HG03095 (cell line): Measurements from ENCODE around the gene IPO4.

Source experiments
- ATAC-seq: cut with Tn5 transposase; IDR thresholded peaks from one replicate; pipeline ENCODE4 v1.9.1; 2021; ENCODE audit warnings: moderate library complexity; ENCODE audit not compliant: unreplicated experiment

IPO4 gene

DNA sequence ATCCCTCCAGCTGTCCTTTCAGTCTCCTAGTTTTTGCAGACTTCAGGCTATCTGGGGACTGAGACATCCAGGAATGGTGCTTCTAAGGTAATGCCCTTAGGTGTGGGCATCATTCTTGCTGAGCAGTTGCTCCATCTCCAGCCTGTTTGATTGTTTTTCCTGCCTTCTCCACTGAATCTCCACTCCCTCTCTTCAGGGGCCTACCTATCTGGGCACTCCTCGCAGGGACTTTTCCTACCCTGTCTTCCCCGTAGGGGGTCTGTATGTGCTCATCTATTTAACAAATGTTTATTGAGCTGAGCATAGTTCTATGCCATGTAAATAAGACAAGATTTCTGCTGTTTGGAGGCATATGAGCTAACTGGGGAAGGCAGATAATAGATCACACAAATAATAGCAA lies 55.6 kb downstream of the IPO4 start:
- ATAC-seq = no peak

DNA sequence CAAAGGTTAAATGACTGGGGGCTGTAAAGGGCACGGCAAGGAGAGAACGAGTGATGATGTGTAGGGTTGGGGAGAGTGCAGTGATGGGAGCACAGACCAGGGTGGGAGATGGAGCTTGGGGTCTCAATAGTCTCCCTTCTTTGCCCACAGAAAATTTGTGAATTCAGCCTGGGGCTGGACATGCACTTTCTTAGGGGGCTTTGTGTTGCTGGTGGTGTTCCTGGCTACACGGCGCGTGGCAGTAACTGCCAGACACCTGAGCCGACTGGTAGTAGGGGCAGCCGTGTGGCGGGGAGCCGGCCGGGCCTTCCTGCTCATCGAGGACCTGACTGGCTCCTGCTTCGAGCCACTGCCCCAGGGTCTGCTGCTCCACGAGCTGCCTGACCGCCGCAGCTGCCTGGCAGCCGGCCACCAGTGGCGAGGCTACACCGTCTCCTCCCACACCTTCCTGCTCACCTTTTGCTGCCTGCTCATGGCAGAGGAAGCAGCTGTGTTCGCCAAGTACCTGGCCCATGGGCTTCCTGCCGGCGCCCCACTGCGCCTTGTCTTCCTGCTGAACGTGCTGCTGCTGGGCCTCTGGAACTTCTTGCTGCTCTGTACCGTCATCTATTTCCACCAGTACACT lies 56.4 kb downstream of the IPO4 start:
- no peak for ATAC-seq

DNA sequence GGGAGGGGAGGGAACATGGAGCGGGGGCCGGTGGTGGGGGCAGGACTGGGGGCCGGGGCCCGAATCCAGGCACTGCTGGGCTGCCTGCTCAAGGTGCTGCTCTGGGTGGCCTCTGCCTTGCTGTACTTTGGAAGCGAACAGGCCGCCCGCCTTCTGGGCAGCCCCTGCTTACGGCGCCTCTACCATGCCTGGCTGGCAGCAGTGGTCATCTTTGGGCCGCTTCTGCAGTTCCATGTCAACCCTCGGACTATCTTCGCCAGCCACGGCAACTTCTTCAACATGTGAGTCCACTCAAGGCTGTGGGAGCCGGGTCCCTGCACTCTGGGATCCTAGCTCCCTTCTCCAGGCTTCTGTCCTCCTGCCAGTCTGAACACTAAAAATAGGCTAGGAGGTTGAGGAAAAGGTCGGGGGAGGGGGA lies 57.1 kb downstream of the IPO4 start:
- ATAC-seq = no peak

DNA sequence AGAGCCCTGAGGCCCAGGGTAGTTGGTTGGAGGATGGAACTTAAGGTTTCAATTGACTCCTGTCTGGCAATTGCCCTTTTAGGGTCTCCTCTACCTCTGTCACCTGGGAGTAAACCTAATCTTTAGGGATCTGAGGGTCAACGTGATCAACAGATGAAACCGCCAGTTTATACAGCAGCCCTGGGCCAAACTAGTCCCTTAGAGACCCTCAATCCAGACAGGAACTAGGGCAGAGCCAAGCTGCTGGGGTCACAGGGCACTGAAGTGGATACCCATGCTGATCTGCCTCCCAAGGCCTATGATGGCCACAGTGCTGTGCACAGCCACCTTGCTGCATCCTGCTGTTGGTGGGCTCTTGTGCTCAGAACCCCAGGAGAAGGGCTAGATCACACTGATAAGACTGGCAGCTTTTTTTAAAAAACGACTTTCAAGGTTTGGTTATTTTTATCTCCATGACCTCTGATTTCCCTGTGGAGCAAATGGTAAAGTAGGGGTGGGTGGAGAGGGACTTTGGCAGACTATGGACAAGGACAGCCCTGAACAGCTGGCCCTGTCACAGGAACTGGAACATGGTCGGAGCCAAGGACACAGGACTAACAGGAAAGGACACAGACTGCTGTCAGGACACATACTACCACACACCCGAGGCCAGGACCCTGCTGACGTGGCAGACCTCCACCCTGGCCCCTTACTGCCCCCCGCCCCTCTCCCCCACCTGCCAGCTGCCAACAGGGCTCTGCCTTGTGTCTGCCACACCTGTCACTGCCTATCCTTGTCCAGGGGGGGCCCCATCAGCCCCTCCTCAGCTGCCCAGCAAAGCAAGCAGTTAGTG lies 57.7 kb downstream of the IPO4 start:
- no peak for ATAC-seq

DNA sequence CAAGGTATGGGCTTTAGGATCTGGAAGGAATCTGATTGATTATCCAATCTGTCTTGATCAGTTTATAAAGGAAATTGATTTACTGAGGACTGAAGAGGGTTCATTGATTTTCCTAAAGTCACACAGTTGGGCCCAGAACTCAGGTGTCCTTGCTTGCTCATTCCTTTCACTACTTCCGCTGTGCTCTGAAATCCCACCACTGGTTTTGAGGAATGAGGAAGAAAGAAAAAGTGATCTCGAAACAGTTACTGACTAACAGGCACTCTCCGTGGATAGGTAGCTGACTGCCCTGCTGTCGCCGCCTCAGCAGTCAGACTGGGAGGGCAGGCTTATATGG lies 58.3 kb downstream of the IPO4 start, which contains the start of gene FITM1:
Gene FITM1 (plus strand): TSS at position 280 of the 337 bp plus-strand sequence. CDS start 905 bp downstream, outside the sequence.
- ATAC-seq = no peak
